ENCODE measurements around the gene MEGF10.

Gene MEGF10

GRCh38 chr5:127326431-127326830 lies 35.8 kb downstream of the MEGF10 start:
- DNase-seq (ENCODE audit: low read depth in 2 of 2) = no peak

DNA sequence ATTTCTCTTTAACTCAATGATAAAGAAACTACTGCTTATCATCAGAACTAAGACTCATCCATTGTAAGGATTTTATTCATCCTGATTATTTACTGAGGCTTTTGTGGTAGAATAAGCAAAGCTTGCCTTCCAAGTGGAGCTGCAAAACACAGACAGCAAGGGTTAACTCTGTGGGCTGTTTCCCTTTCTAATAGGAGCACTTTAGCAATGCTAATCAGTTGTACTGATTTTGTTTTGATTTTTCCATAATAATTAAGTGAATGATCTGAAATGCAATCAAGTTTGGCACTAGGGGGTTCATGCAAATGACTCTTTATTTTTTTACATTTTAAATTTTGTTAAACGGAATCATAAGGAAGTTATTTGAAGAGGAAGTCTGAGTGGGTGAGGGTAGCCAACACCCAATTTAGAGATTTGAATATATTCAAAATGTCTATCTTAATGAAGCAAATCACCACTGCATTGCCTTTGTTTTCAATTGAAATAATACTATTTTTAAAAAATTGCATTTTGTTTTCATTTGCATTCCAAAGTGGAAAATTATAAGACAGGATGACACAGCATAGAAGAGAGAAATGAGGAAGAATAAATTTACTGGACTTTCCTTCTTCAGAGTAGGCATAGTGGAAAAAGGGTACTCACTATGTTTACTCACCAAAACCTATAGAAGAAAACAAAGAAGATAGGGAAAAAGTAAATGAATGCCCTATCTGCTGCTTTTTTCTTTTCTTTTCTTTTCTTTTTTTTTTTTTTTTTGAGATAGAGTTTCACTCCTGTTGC lies 36.6 kb downstream of the MEGF10 start:
- DNase-seq (ENCODE audit: low read depth in 2 of 2) = no peak

DNA sequence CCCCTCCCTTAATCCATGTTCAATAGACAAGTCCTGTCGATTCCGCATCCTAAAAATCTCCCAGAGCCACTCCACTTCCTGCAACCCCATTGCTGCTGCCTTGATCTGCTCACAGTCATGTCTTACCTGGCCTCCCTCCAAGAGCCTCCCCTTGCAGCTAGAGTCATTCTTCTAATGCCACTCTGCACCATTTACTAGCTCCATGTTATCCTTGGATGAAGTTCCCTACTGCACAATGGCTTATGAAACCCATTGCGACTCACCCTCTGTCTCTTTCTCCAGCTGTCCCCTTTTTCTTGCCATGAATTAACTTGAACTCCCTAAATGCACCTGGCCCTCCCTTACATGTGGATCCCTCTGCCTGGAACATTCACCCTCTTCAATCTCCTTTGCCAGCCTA lies 39.5 kb downstream of the MEGF10 start:
- DNase-seq (ENCODE audit: low read depth in 2 of 2) = no peak

DNA sequence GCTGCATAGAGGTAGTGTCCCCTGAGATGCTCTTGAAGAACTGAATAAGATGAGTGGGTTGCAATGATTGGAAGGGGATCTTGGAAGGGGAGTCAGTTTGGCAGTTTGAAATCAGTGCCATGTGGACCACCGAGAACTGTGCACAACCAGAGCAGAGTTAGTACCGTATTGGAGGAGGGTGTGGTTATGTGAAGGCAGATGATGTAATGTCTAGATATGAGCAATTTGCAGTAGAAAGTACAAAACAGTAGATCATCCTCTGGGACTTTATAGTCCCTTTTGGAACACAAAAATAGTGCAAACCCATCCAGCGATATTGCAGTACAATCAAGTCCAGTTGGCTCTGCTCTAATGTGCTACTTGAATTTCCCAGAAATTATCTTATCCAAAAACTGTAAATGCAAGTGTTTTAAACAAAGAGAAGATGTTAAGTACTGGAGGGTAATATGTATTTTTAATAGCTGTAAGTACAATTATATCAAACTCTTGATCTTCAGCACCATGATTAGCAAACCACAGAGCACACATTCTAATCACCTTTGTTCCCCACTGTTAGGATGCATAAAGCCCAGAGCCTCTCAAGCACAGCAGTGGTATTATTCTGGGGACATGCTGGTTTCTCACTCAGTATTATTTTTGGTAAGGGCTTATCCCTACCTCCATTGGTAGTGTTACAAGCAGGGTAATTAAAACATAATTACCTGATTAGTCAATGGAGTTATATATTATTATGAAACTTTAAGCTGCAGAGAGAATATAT lies 41.5 kb downstream of the MEGF10 start:
- no peak for DNase-seq (ENCODE audit: low read depth in 2 of 2)

DNA sequence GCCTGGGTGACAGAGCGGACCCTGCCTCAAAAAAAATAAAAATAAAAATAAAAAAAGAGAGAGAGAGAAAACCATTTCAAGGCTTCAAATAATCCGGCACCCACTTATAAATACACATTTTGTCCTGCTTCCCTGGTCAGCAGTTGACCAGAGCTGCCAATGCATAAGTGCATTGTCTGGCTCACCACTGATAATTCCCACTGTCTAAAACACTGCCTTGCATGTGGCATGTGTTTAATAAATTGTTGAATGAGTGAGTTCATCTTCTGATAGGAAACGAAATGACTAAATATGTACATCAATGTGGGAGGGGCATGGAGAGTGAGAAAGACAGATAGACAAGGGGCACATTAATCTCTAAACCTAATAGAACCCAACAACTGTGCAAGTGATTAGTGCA lies 42.9 kb downstream of the MEGF10 start:
- DNase-seq (ENCODE audit: low read depth in 2 of 2) = no peak

DNA sequence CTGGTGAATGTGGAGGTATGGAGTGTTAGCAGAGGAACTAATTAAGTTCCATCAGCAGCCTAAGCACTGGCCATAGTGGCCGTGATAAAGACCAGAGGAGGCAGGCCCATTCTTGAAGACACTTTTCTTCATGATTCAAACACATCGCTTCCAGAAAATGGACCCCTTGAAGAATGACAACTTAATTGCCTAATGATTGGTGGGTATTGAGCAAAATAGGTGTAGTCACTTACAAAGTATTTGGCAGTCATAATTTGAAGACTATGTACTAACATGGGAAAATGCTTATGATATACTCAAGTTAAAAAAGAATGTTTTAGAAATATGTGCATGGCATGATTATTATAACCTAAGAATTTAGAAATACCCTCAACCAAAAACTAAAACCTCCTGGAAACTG lies 44.8 kb downstream of the MEGF10 start:
- DNase-seq (ENCODE audit: low read depth in 2 of 2) = no peak

DNA sequence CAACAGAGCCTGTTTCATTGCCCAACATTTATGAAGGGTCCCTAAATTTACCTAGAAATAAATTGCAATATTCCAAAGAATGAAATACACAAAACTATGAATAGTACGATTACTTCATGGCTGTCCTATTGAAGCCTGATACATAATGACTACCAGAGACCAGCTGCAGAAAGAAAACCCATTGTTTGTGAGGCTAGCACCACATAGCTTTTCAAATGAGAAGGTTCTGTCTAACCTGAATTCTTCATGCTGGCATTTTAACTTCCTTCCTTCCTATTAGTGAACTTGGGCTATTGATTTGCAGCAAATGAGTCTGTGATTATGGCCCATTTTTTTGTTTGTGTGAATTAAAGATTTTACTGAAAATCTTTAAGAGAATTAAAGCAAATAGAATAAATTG lies 47.3 kb downstream of the MEGF10 start:
- no peak for DNase-seq (ENCODE audit: low read depth in 2 of 2)

DNA sequence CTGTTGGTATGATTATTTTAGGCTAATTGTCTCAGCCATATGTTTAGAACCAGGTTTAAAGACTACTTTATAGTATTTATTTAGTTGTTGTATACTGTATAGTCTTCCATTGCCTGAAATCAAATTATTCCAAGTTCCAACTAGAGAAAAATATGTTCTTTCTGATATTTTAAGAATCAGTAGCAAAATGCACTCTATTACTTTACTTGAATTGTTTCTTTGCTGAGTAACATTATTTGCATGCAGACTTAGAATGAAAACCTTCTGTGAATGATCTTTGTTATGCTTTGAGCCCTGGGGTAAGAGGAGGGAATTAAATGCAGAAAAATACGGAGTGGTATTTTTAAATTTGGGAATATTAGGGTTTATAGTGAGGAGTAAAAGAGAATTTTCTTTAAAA lies 47.9 kb downstream of the MEGF10 start:
- DNase-seq (ENCODE audit: low read depth in 2 of 2) = no peak

GRCh38 chr5:127340606-127341005 lies 50.0 kb downstream of the MEGF10 start:
- no peak for DNase-seq (ENCODE audit: low read depth in 2 of 2)

- DNase-seq (ENCODE audit: low read depth in 2 of 2) = no peak
Observed at GRCh38 chr5:127342364-127342763, 51.8 kb downstream of the MEGF10 start.

DNA sequence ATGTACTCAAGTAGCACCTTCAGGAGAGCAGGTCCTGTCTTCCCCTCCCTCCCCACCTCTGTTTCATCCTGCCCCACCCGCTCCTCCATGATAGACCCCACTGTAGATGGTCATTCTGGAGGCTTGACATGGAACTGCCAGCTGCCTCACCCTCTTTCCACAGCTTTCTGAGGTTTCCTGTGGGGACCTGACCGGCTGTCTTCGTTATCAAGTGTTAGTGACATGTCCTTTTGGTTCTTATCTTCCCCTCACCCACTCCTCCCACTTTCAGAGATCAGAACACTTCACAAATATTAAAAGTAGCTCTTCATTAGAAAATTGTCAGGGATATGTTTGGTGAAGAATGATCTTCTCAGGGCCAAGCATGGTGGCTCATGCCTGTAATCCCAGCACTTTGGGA lies 52.7 kb downstream of the MEGF10 start:
- DNase-seq (ENCODE audit: low read depth in 2 of 2) = no peak

DNA sequence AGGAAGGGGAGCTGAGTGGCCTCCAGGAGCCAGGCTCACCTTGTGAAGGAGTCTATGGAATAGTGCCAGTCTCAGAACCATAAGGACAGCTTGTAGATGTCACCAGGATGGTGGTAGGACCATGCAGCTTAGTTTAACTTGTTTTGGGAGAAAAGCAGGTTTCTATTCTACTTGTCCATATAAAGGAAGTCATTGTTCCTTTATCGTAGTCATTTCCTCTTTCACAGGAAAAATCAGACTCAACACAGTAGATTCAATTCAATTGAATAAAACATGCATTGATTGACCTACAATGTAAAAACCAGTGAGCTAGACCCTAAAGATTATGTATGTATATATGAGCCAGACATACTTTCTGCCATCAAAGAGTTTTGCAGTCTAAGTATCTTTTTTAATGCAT lies 53.3 kb downstream of the MEGF10 start:
- DNase-seq (ENCODE audit: low read depth in 2 of 2) = no peak

- no peak for DNase-seq (ENCODE audit: low read depth in 2 of 2)
Observed at GRCh38 chr5:127344931-127345330, 54.3 kb downstream of the MEGF10 start.

- peak in 1 of 2 experiments; percentile 8 for DNase-seq (ENCODE audit: low read depth in 2 of 2)
Observed at GRCh38 chr5:127351418-127351817, 60.8 kb downstream of the MEGF10 start.

GRCh38 chr5:127352068-127352467 lies 61.5 kb downstream of the MEGF10 start:
- DNase-seq (ENCODE audit: low read depth in 2 of 2) = no peak

DNA sequence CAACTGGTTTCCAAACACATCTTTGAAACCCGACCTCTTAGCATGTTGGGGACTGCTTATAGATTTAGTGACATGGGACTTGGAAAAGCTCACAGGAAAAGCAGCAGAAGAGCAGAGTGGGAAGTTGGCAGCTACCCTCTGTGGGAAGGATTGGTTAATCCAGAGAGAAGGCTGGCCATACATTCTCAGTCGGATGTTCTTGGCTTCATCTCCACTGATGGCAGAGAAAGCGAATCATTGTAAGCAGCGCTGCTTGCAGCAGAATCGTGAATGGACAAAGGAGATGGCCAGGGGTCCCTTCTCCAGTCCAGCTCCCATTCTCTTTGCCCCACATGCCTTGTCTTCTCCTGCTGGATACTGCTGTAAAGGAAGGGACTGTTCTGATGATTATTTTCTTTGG lies 62.7 kb downstream of the MEGF10 start:
- no peak for DNase-seq (ENCODE audit: low read depth in 2 of 2)

GRCh38 chr5:127353796-127354195 lies 63.2 kb downstream of the MEGF10 start:
- no peak for DNase-seq (ENCODE audit: low read depth in 2 of 2)

DNA sequence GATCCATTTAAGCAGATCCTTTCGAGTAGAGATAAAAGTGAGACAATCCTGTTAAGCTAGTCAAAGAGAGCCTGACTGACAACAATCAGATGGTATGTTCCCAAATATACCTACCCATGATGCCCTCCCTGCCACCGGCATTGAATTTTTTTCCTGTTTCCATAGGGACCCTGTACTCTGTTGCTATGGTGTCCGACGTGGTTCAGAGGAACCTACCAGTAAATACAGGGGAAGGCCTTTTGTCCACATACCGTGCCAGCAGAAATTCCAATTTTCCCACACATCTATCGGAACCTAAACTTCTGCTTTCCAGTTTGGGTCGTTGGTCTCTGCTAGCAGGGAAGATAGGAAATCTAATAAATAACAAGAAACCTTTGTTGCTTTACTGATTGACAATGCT lies 64.7 kb downstream of the MEGF10 start:
- DNase-seq (ENCODE audit: low read depth in 2 of 2) = no peak

DNA sequence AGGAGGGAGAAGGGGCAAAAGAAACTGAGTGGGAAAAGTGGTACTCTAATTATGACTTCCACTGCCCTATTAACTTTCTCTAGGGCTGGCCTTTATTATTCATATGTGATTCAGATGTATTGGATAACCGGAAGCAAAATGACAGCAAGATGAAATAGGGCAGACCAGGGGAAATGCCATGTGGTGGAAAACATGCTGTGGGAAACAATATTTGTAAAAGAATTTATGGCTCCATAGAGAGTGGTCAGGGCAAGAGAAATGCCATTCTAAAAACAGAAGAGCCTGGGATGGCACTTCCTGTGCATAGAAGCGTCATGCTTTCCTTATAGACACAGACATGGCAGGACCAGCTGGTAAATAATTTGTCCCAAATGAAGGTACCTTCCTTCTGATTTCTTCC lies 67.7 kb downstream of the MEGF10 start:
- peak in 1 of 2 experiments; percentile 1 for DNase-seq (ENCODE audit: low read depth in 2 of 2)

GRCh38 chr5:127358740-127359139 lies 68.1 kb downstream of the MEGF10 start:
- peak in 1 of 2 experiments; percentile 13 for DNase-seq (ENCODE audit: low read depth in 2 of 2)

DNA sequence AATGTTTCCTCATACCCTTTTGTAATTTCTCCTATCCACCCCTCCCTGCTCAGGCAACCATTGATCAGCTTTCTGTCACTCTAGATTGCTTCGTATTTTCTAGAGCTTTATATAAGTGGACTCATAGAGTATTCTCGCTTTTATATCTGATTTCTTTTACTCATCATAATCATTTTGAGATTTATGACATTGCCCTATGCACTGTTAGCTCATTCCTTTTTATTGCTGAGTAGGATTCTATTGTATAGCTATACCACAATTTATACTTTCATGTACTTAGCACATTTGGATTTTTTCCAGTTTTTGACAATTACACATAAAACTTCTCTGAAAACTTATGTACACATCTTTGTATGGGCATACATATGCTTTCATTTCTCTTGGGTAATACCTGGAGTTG lies 68.9 kb downstream of the MEGF10 start:
- no peak for DNase-seq (ENCODE audit: low read depth in 2 of 2)

DNA sequence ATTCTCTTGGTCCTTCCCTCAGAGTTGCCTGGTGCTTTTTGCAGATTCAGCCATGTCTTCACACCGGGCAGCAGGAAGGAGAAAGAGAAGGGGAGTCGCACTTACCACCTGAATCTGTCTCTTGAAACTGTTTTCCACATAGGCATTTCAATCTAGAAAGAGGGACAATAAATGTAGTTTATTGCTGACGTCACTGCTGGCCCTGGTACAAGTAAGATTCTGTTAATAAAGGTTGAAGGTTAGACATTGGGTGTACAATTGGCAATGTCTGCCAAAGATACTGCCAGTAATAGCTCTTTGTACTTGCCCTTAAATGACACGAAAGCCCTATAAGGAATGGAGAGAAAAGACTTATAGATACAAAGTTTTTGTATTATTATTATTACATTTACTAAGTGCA lies 72.8 kb downstream of the MEGF10 start:
- no peak for DNase-seq (ENCODE audit: low read depth in 2 of 2)

DNA sequence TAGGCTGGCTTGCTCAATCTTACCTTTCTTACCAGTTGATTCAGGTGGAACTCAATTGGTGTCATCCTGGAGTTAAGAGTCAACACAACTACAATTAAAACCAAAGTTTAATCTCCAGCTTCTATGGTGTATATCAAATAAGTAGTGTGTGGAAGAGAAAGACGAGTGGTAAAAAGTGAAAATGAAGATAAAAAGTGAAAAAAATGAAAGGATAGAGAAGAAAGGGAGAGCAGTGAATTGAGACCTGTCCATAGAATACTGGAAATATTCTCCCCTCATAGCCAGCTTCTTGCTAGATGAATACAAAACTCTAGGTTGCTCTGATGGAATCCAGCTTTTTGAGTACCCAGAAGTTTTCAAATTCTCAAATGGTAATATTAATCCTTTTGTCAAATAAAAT lies 76.4 kb downstream of the MEGF10 start:
- no peak for DNase-seq (ENCODE audit: low read depth in 2 of 2)

Data from fibroblast of skin of left biceps (primary cell).